WTC11 (cell line): ENCODE measurements around the gene EDC4. TPM values are rescaled to one million over a fixed set of nuclear protein-coding genes. Genes with fewer than 3 reads are reported as not detected.

Source experiments
- ATAC-seq: fragments of 200-7000 bp; cut with Tn5 transposase; 2 replicates; pipeline ENCODE4 v1.10.0; 2021; ENCODE audit warnings: mild to moderate bottlenecking, moderate library complexity
- CTCF ChIA-PET: fragments of 300-600 bp; sonication (Branson Sonifier 250); formaldehyde crosslinking; loops from one replicate; lab custom pipeline; 2021; ENCODE audit warnings: antibody characterized with exemption; lab: Charles Lee
- POLR2A ChIA-PET: fragments of 350-600 bp; sonication (Branson Sonifier 250); formaldehyde crosslinking; loops from one replicate; lab custom pipeline; 2021; ENCODE audit warnings: antibody characterized with exemption; lab: Charles Lee
- DNase-seq: peaks from one replicate; pipeline ENCODE4 v3.0.0; 2021; ENCODE audit warnings: low spot score
- H3K27ac Mint-ChIP-seq: 2 replicates; pipeline ENCODE4 v1.8.0; 2021; ENCODE audit warnings: mixed read lengths
- H3K27me3 Mint-ChIP-seq: 2 replicates; pipeline ENCODE4 v1.8.0; 2021; ENCODE audit warnings: low read depth, mild to moderate bottlenecking, moderate library complexity, mixed read lengths
- H3K36me3 Mint-ChIP-seq: 2 replicates; pipeline ENCODE4 v1.8.0; 2021; ENCODE audit warnings: mixed read lengths
- H3K4me1 Mint-ChIP-seq: 2 replicates; pipeline ENCODE4 v1.8.0; 2022; ENCODE audit warnings: mixed read lengths
- H3K4me3 Mint-ChIP-seq: 2 replicates; pipeline ENCODE4 v1.8.0; 2021; ENCODE audit warnings: mild to moderate bottlenecking, moderate library complexity, mixed read lengths
- H3K9me3 Mint-ChIP-seq: 2 replicates; pipeline ENCODE4 v1.8.0; 2021; ENCODE audit warnings: mixed read lengths
- ARID4B ChIP-seq: sonication (generic); formaldehyde crosslinking; IDR thresholded peaks from 2 replicates; pipeline ENCODE4 v1.8.0; 2023; ENCODE audit warnings: missing genetic modification reagents, mild to moderate bottlenecking, borderline replicate concordance
- CDX4 ChIP-seq: fragments of 250-450 bp; sonication (Bioruptor Pico); IDR thresholded peaks from 2 replicates; pipeline ENCODE4 v1.9.0; 2021; ENCODE audit warnings: moderate library complexity, mild to moderate bottlenecking, inconsistent platforms, borderline replicate concordance
- CREB1 ChIP-seq: sonication (generic); formaldehyde crosslinking; IDR thresholded peaks from 2 replicates; pipeline ENCODE4 v1.8.0; 2023; ENCODE audit warnings: mild to moderate bottlenecking, missing genetic modification reagents
- CTCF ChIP-seq: fragments of 200-600 bp; IDR thresholded peaks from 2 replicates; pipeline ENCODE4 v1.8.0; 2022; ENCODE audit warnings: antibody characterized with exemption
- ERG ChIP-seq: fragments of 250-450 bp; sonication (Bioruptor Pico); IDR thresholded peaks from 2 replicates; pipeline ENCODE4 v1.8.0; 2021; ENCODE audit warnings: mild to moderate bottlenecking
- MYBL2 ChIP-seq: sonication (generic); formaldehyde crosslinking; IDR thresholded peaks from 2 replicates; pipeline ENCODE4 v1.8.1; 2023; ENCODE audit warnings: mild to moderate bottlenecking, moderate library complexity, missing genetic modification reagents
- OVOL2 ChIP-seq: fragments of 250-450 bp; sonication (Bioruptor Pico); IDR thresholded peaks from 2 replicates; pipeline ENCODE4 v1.9.0; 2021; ENCODE audit warnings: mild to moderate bottlenecking, borderline replicate concordance
- PRDM15 ChIP-seq: sonication (generic); formaldehyde crosslinking; IDR thresholded peaks from 2 replicates; pipeline ENCODE4 v1.8.0; 2022; ENCODE audit warnings: missing genetic modification reagents
- PRRX2 ChIP-seq: fragments of 250-450 bp; sonication (Bioruptor Pico); IDR thresholded peaks from 2 replicates; pipeline ENCODE4 v1.8.0; 2021; ENCODE audit warnings: mild to moderate bottlenecking
- SP1 ChIP-seq: sonication (generic); formaldehyde crosslinking; conservative IDR thresholded peaks from 2 replicates; pipeline ENCODE4 v1.8.1; 2022; ENCODE audit warnings: missing genetic modification reagents
- TEAD4 ChIP-seq: sonication (generic); formaldehyde crosslinking; IDR thresholded peaks from 2 replicates; pipeline ENCODE4 v1.8.0; 2022; ENCODE audit warnings: mild to moderate bottlenecking, missing genetic modification reagents
- TP53 ChIP-seq: sonication (generic); formaldehyde crosslinking; IDR thresholded peaks from 2 replicates; pipeline ENCODE4 v1.8.1; 2023; ENCODE audit warnings: mild to moderate bottlenecking, missing genetic modification reagents
- USF1 ChIP-seq: sonication (generic); formaldehyde crosslinking; IDR thresholded peaks from 2 replicates; pipeline ENCODE4 v1.8.0; 2022; ENCODE audit warnings: mild to moderate bottlenecking, missing genetic modification reagents
- ZNF121 ChIP-seq: sonication (generic); formaldehyde crosslinking; IDR thresholded peaks from 2 replicates; pipeline ENCODE4 v1.8.0; 2023; ENCODE audit warnings: missing genetic modification reagents
- ZNF232 ChIP-seq: sonication (generic); formaldehyde crosslinking; IDR thresholded peaks from 2 replicates; pipeline ENCODE4 v1.8.0; 2022; ENCODE audit warnings: mild to moderate bottlenecking, missing genetic modification reagents
- ZNF317 ChIP-seq: sonication (generic); formaldehyde crosslinking; IDR thresholded peaks from 2 replicates; pipeline ENCODE4 v1.8.1; 2023; ENCODE audit warnings: low read depth, mild to moderate bottlenecking, moderate library complexity, missing genetic modification reagents, borderline replicate concordance
- ZNF416 ChIP-seq: fragments of 250-450 bp; sonication (Bioruptor Pico); IDR thresholded peaks from 2 replicates; pipeline ENCODE4 v1.9.0; 2021; ENCODE audit warnings: mild to moderate bottlenecking, inconsistent platforms
- ZNF532 ChIP-seq: fragments of 250-450 bp; sonication (Bioruptor Pico); IDR thresholded peaks from 2 replicates; pipeline ENCODE4 v1.9.0; 2021; ENCODE audit warnings: mild to moderate bottlenecking, borderline replicate concordance
- total RNA-seq: library from RNA; stranded (reverse); gene quantifications from 3 replicates; pipeline ENCODE4 v1.2.3, GENCODE V29; 2021

Gene EDC4
- total RNA-seq, 1 experiment from 2014 or later, result 83.7 TPM

- no peak for TF ChIP-seq TEAD4
- no peak for TF ChIP-seq PRRX2 (CRISPR knock-in tag)
- no peak for TF ChIP-seq PRDM15 (CRISPR knock-in tag)
- TF ChIP-seq CTCF, result no peak
- no peak for TF ChIP-seq ZNF317
- TF ChIP-seq ERG (CRISPR knock-in tag), result no peak
- TF ChIP-seq MYBL2, result no peak
- no peak for TF ChIP-seq ZNF232 (CRISPR knock-in tag)
- TF ChIP-seq USF1 (CRISPR knock-in tag), result no peak
Observed at GRCh38 chr16:67868290-67868689, 4.6 kb upstream of the EDC4 start (continued).

GRCh38 chr16:67869653-67870052, 3.2 kb upstream of the EDC4 start:
- Mint-ChIP-seq H3K36me3 (peaks cover 39% of the 10 kb centered on the region), H3K4me1 (peaks cover 15% of the 10 kb centered on the region), H3K27me3 (no peaks in the 10 kb centered on the region), H3K9me3 (no peaks in the 10 kb centered on the region), H3K4me3 (no peak overlapping the region), H3K27ac (no peak overlapping the region; the same call in 1 of the 2 replicates)
- no peak for DNase-seq
- ChIA-PET CTCF (no interaction called here), POLR2A (no interaction called here)
- ATAC-seq, result no peak
- no peak for TF ChIP-seq CDX4 (CRISPR knock-in tag)
- TF ChIP-seq ARID4B (CRISPR knock-in tag), result no peak
- TF ChIP-seq OVOL2 (CRISPR knock-in tag), result no peak
- TF ChIP-seq TP53 (CRISPR knock-in tag), result no peak
- TF ChIP-seq ZNF121, result no peak
- TF ChIP-seq ZNF532 (CRISPR knock-in tag), result no peak
- TF ChIP-seq TEAD4, result no peak
- TF ChIP-seq SP1, result no peak
- no peak for TF ChIP-seq ZNF416 (CRISPR knock-in tag)
- no peak for TF ChIP-seq CREB1 (CRISPR knock-in tag)
